OCI-LY7 (cell line): ENCODE data around the gene AAK1. TPM values are rescaled to one million over a fixed set of nuclear protein-coding genes. Genes with fewer than 3 reads are reported as not detected.

ENCODE experiments used
- BruUV-seq: library from RNA; stranded (reverse); fragments of 400-500 nt; replicated peaks from 2 replicates; lab custom pipeline; 2021; lab: Mats Ljungman, UMichigan
- CTCF ChIA-PET: fragments of 300-600 bp; sonication (Branson Sonifier 250); formaldehyde crosslinking; loops from one replicate; lab custom pipeline; 2022; ENCODE audit warnings: antibody characterized with exemption; ENCODE audit not compliant: unreplicated experiment; lab: Charles Lee
- POLR2A ChIA-PET: fragments of 300-600 bp; sonication (Branson Sonifier 250); formaldehyde crosslinking; loops from one replicate; lab custom pipeline; 2022; ENCODE audit warnings: antibody characterized with exemption; lab: Charles Lee
- DNase-seq: peaks from one replicate; pipeline ENCODE4 v3.0.0-alpha.2; 2015; ENCODE audit warnings: low spot score
- H2AFZ ChIP-seq: fragments of 200-600 bp; sonication (generic), shearing (Covaris generic); 2 replicates; pipeline ENCODE4 v1.6.1; 2014; ENCODE audit warnings: mild to moderate bottlenecking, antibody characterized with exemption, low read length, moderate library complexity
- H3K27ac ChIP-seq: fragments of 200-600 bp; sonication (generic); 2 replicates; pipeline ENCODE4 v1.5.1; 2014; ENCODE audit warnings: mixed run types, low read depth, mild to moderate bottlenecking, moderate library complexity, low read length, inconsistent platforms; ENCODE audit not compliant: poor library complexity, severe bottlenecking
- H3K36me3 ChIP-seq: fragments of 200-600 bp; sonication (generic); 2 replicates; pipeline ENCODE4 v1.6.1; 2014; ENCODE audit warnings: mild to moderate bottlenecking, antibody characterized with exemption, low read length, moderate library complexity, mixed read lengths; ENCODE audit not compliant: insufficient read depth
- H3K4me1 ChIP-seq: fragments of 200-600 bp; sonication (generic); 2 replicates; pipeline ENCODE4 v1.5.1; 2014; ENCODE audit warnings: mild to moderate bottlenecking, low read length; ENCODE audit not compliant: insufficient read depth, poor library complexity, severe bottlenecking
- H3K4me2 ChIP-seq: fragments of 200-600 bp; sonication (generic); 2 replicates; pipeline ENCODE4 v1.6.1; 2014; ENCODE audit warnings: mild to moderate bottlenecking, low read length
- H3K4me3 ChIP-seq: fragments of 200-600 bp; sonication (generic); 2 replicates; pipeline ENCODE4 v1.5.1; 2014; ENCODE audit warnings: mild to moderate bottlenecking, low read depth, low read length; ENCODE audit not compliant: poor library complexity, severe bottlenecking
- H3K79me2 ChIP-seq: fragments of 200-600 bp; sonication (generic); 2 replicates; pipeline ENCODE4 v1.6.1; 2016; ENCODE audit warnings: low read depth, mild to moderate bottlenecking, low read length, moderate library complexity, mixed read lengths; ENCODE audit not compliant: insufficient read depth
- H3K9me2 ChIP-seq: fragments of 200-600 bp; sonication (generic); 2 replicates; pipeline ENCODE4 v1.6.1; 2016; ENCODE audit warnings: mild to moderate bottlenecking, low read length, mixed read lengths; ENCODE audit not compliant: insufficient read depth
- H3K9me3 ChIP-seq: fragments of 200-600 bp; sonication (generic); 2 replicates; pipeline ENCODE4 v1.6.1; 2014; ENCODE audit warnings: mild to moderate bottlenecking, mixed run types, low read length, mixed read lengths
- H4K20me1 ChIP-seq: fragments of 200-600 bp; sonication (generic); 2 replicates; pipeline ENCODE4 v1.6.1; 2014; ENCODE audit warnings: mild to moderate bottlenecking, antibody characterized with exemption, low read length, moderate library complexity, mixed read lengths; ENCODE audit not compliant: insufficient read depth
- CTCF ChIP-seq: fragments of 200-600 bp; sonication (generic); conservative IDR thresholded peaks from 2 replicates; pipeline ENCODE4 v1.5.1; 2014; ENCODE audit warnings: mild to moderate bottlenecking, antibody characterized with exemption, low read length, moderate library complexity, mixed read lengths
- EZH2phosphoT487 ChIP-seq: fragments of 200-600 bp; sonication (generic); IDR thresholded peaks from 2 replicates; pipeline ENCODE4 v1.6.1; 2018; ENCODE audit warnings: low read depth, borderline replicate concordance, mild to moderate bottlenecking, mixed run types, antibody characterized with exemption, low read length, moderate library complexity, mixed read lengths
- intact Hi-C: fragments of 100-400 bp; cut with micrococcal nuclease; formaldehyde crosslinking; loops from one replicate; pipeline ENCODE4 v1.10.0; 2022; ENCODE audit not compliant: unreplicated experiment
- total RNA-seq, 2 experiments: library from RNA; depleted of rRNA in 1 of 2; stranded (reverse); fragments of >200 nt in 1 of 2; shearing (Covaris generic) in 1 of 2; gene quantifications; 2 replicates each; pipeline ENCODE4 v1.2.3, GENCODE V29; 2014 to 2022

Gene AAK1
- total RNA-seq, 2 experiments from 2014 or later = 8.3 to 8.5 TPM

GRCh38 chr2:69474688-69475087 lies 168.9 kb downstream of the AAK1 start:
- TF ChIP-seq EZH2phosphoT487 (no peak), CTCF (no peak)
- Histone ChIP-seq H3K9me3 (no peaks in the 10 kb centered on the region), H3K4me3 (no peak overlapping the region), H3K27ac (no peak overlapping the region), H3K4me2 (no peak overlapping the region), H3K4me1 (no peaks in the 10 kb centered on the region), H4K20me1 (no peaks in the 10 kb centered on the region), H3K36me3 (no peaks in the 10 kb centered on the region), H3K9me2 (no peaks in the 10 kb centered on the region), H2AFZ (no peak overlapping the region), H3K79me2 (no peaks in the 10 kb centered on the region)
- CTCF ChIA-PET = no interaction called here
- POLR2A ChIA-PET = no interaction called here
- DNase-seq = no peak
- intact Hi-C loops = no loop called here
- no TSS peak for BruUV-seq

- no peaks in the 10 kb centered on the region for H3K79me2 ChIP-seq
- H3K4me1 ChIP-seq = no peaks in the 10 kb centered on the region
- no TSS peak for BruUV-seq
- intact Hi-C loops = no loop called here
- H4K20me1 ChIP-seq = no peaks in the 10 kb centered on the region
- no peak for DNase-seq
- ChIA-PET POLR2A (interaction anchor here (0.6 to 1.1 kb wide), 2 partner anchors 16 to 82 kb away, joined by 3 to 6 read pairs; no protein-coding TSS in a partner anchor), CTCF (no interaction called here)
- no peak for TF ChIP-seq EZH2phosphoT487
- TF ChIP-seq CTCF = no peak
- H3K9me3 ChIP-seq = no peaks in the 10 kb centered on the region
- H2AFZ ChIP-seq = no peak overlapping the region
- no peaks in the 10 kb centered on the region for H3K36me3 ChIP-seq
- no peaks in the 10 kb centered on the region for H3K9me2 ChIP-seq
- H3K27ac ChIP-seq = no peak overlapping the region
- no peak overlapping the region for H3K4me2 ChIP-seq
- H3K4me3 ChIP-seq = no peak overlapping the region
These were observed 171.7 kb downstream of the AAK1 start for GRCh38 chr2:69471793-69472192.

- intact Hi-C loops = no loop called here
These were observed 172.6 kb downstream of the AAK1 start for GRCh38 chr2:69470911-69471310.

More at GRCh38 chr2:69470911-69471310, 172.6 kb downstream of the AAK1 start:
- Histone ChIP-seq H2AFZ (no peak overlapping the region), H3K27ac (no peak overlapping the region), H3K79me2 (no peaks in the 10 kb centered on the region), H3K4me2 (no peak overlapping the region), H3K9me3 (no peaks in the 10 kb centered on the region), H3K4me1 (no peaks in the 10 kb centered on the region), H4K20me1 (no peaks in the 10 kb centered on the region), H3K9me2 (no peaks in the 10 kb centered on the region), H3K36me3 (no peaks in the 10 kb centered on the region), H3K4me3 (no peak overlapping the region)
- no peak for DNase-seq
- CTCF ChIA-PET = no interaction called here
- TF ChIP-seq EZH2phosphoT487 (no peak), CTCF (no peak)
- POLR2A ChIA-PET = interaction anchor here (1.1 kb wide), 1 partner anchor 82 kb away, joined by 6 read pairs; no protein-coding TSS in a partner anchor
- BruUV-seq = no TSS peak
